Stimulated activated CD8-positive, alpha-beta memory T cell treated with anti-CD3 and anti-CD28 coated beads, Interleukin-7, amount 100 ng/mL, for 24 hours (primary cell): ENCODE measurements around the gene MAP2K4.

Source experiments
- DNase-seq: peaks from one replicate; pipeline ENCODE4 v3.0.0-alpha.2; 2020; ENCODE audit warnings: low read depth

Gene MAP2K4

GRCh38 chr17:12089809-12090384 is 69.2 kb downstream of the MAP2K4 start:
- no peak for DNase-seq

- no peak for DNase-seq
Measured at GRCh38 chr17:12094336-12094735, 73.7 kb downstream of the MAP2K4 start.

GRCh38 chr17:12095522-12095921 is 74.8 kb downstream of the MAP2K4 start:
- DNase-seq, result no peak

- DNase-seq, result no peak
Measured at GRCh38 chr17:12097326-12097725, 76.6 kb downstream of the MAP2K4 start.

GRCh38 chr17:12098568-12098967 is 77.9 kb downstream of the MAP2K4 start:
- DNase-seq, result no peak

GRCh38 chr17:12099412-12099811 is 78.7 kb downstream of the MAP2K4 start:
- DNase-seq, result no peak

GRCh38 chr17:12104831-12105230 is 84.2 kb downstream of the MAP2K4 start:
- no peak for DNase-seq

- DNase-seq, result no peak
Measured at GRCh38 chr17:12107905-12108304, 87.2 kb downstream of the MAP2K4 start.

- DNase-seq, result no peak
Measured at GRCh38 chr17:12110906-12111305, 90.2 kb downstream of the MAP2K4 start.

GRCh38 chr17:12113156-12113555 is 92.5 kb downstream of the MAP2K4 start:
- DNase-seq, result no peak

- no peak for DNase-seq
Measured at GRCh38 chr17:12114686-12115418, 94.2 kb downstream of the MAP2K4 start.

- DNase-seq, result no peak
Measured at GRCh38 chr17:12116143-12116542, 95.5 kb downstream of the MAP2K4 start.

- no peak for DNase-seq
Measured at GRCh38 chr17:12118617-12119016, 97.9 kb downstream of the MAP2K4 start.

- no peak for DNase-seq
Measured at GRCh38 chr17:12122075-12122474, 101.4 kb downstream of the MAP2K4 start.

- DNase-seq, result no peak
Measured at GRCh38 chr17:12127177-12127576, 106.5 kb downstream of the MAP2K4 start.

- no peak for DNase-seq
Measured at GRCh38 chr17:12127667-12128066, 107.0 kb downstream of the MAP2K4 start.

- DNase-seq, result no peak
Measured at GRCh38 chr17:12128946-12129345, 108.3 kb downstream of the MAP2K4 start.

GRCh38 chr17:12133183-12133582 is 112.5 kb downstream of the MAP2K4 start:
- DNase-seq, result no peak

- DNase-seq, result no peak
Measured at GRCh38 chr17:12134101-12134500, 113.4 kb downstream of the MAP2K4 start.

- no peak for DNase-seq
Measured at GRCh38 chr17:12134587-12134986, 113.9 kb downstream of the MAP2K4 start.

GRCh38 chr17:12136243-12136642 is 115.6 kb downstream of the MAP2K4 start:
- DNase-seq, result no peak

GRCh38 chr17:12136646-12137045 is 116.0 kb downstream of the MAP2K4 start:
- DNase-seq, result no peak

- no peak for DNase-seq
Measured at GRCh38 chr17:12137859-12138258, 117.2 kb downstream of the MAP2K4 start.

GRCh38 chr17:12140685-12141084 is 120.0 kb downstream of the MAP2K4 start:
- DNase-seq, result no peak
